CD4-positive, alpha-beta T cell (primary cell): ENCODE data around the gene GSE1. TPM values are rescaled to one million over a fixed set of nuclear protein-coding genes. Genes with fewer than 3 reads are reported as not detected.

Experiments used
- ATAC-seq: fragments of 200-7000 bp; cut with Tn5 transposase; one replicate; pipeline ENCODE4 v1.10.0; 2022; ENCODE audit warnings: mild to moderate bottlenecking; ENCODE audit not compliant: poor library complexity
- CTCF ChIA-PET: fragments of 350-600 bp; sonication (Branson Sonifier 250); formaldehyde crosslinking; loops from one replicate; lab custom pipeline; 2021; ENCODE audit warnings: antibody characterized with exemption, inconsistent platforms; lab: Charles Lee
- POLR2A ChIA-PET: fragments of 350-600 bp; sonication (Branson Sonifier 250); formaldehyde crosslinking; loops from one replicate; lab custom pipeline; 2021; ENCODE audit warnings: antibody characterized with exemption, inconsistent platforms; lab: Charles Lee
- DNase-seq, 14 experiments: peaks; one replicate each; pipeline ENCODE4 v3.0.0-alpha.2; 2013 to 2020; ENCODE audit warnings: mixed read lengths in 2 of 14
- H3K27ac ChIP-seq, 2 donors: one replicate each; pipeline versions ENCODE4 v1.5.1 to v1.7.0; 2013; ENCODE audit warnings: low read length in 2 of 2, low read depth in 1 of 2, mild to moderate bottlenecking in 1 of 2
- H3K27me3 ChIP-seq, 2 experiments: 1 replicate in 1 of 2; 2 replicates in 1 of 2; pipeline versions ENCODE4 v1.6.1 to v1.7.0; 2013; ENCODE audit warnings: low read length in 2 of 2, control low read depth in 1 of 2, mild to moderate bottlenecking in 1 of 2, moderate library complexity in 1 of 2; ENCODE audit not compliant: insufficient read depth in 2 of 2, control insufficient read depth in 1 of 2
- H3K36me3 ChIP-seq: one replicate; pipeline ENCODE4 v1.6.1; 2013; ENCODE audit warnings: low read length, control low read depth; ENCODE audit not compliant: insufficient read depth
- H3K4me1 ChIP-seq: one replicate; pipeline ENCODE4 v1.6.1; 2013; ENCODE audit warnings: low read length, control low read depth; ENCODE audit not compliant: insufficient read depth
- H3K4me3 ChIP-seq: one replicate; pipeline ENCODE4 v1.5.1; 2013; ENCODE audit warnings: mild to moderate bottlenecking, low read length, moderate library complexity
- H3K9me3 ChIP-seq, 2 experiments: 1 replicate in 1 of 2; 2 replicates in 1 of 2; pipeline versions ENCODE4 v1.6.1 to v1.7.0; 2013; ENCODE audit warnings: low read length in 2 of 2, mild to moderate bottlenecking in 2 of 2, control low read depth in 1 of 2, moderate library complexity in 1 of 2; ENCODE audit not compliant: control insufficient read depth in 1 of 2, insufficient read depth in 1 of 2
- H3K27ac Mint-ChIP-seq: one replicate; pipeline ENCODE4 v1.8.0; 2020; ENCODE audit warnings: mixed read lengths
- H3K27me3 Mint-ChIP-seq: one replicate; pipeline ENCODE4 v1.8.0; 2021; ENCODE audit warnings: mixed read lengths
- H3K36me3 Mint-ChIP-seq: one replicate; pipeline ENCODE4 v1.8.0; 2021; ENCODE audit warnings: low read depth, mixed read lengths
- H3K4me1 Mint-ChIP-seq: one replicate; pipeline ENCODE4 v1.8.0; 2021; ENCODE audit warnings: low read depth, mixed read lengths
- H3K4me3 Mint-ChIP-seq: one replicate; pipeline ENCODE4 v1.8.0; 2020; ENCODE audit warnings: mild to moderate bottlenecking, mixed read lengths
- H3K9me3 Mint-ChIP-seq: one replicate; pipeline ENCODE4 v1.8.0; 2020; ENCODE audit warnings: mixed read lengths
- intact Hi-C, 2 experiments: fragments of 100-400 bp; cut with DNase I in 1 of 2; cut with micrococcal nuclease in 1 of 2; formaldehyde crosslinking; loops; one replicate each; pipeline versions ENCODE4 v1.15.1 to v1.9.0; 2023 to 2025; cut with DNase I, micrococcal nuclease
- total RNA-seq, 174 experiments: library from RNA in 2 of 174; stranded (reverse) in 2 of 174; gene quantifications; one replicate each; pipeline ENCODE4 v1.2.3 and lab custom pipeline; 2021 to 2026
- TF ChIP-seq, protein P1 (sequence below): fragments of 200-600 bp; IDR thresholded peaks from one replicate; pipeline ENCODE4 v1.8.0; 2022; ENCODE audit warnings: antibody characterized with exemption, mild to moderate bottlenecking

GSE1 gene
- total RNA-seq, 2 experiments from 2014 or later = 11.7 to 13.7 TPM

- Histone ChIP-seq H3K9me3 (peaks cover 4 to 30% of the 10 kb centered on the region in 2 experiments), H3K27me3 (no peaks in the 10 kb centered on the region), H3K4me3 (peak overlapping the region; percentile 15), H3K4me1 (peaks cover 75% of the 10 kb centered on the region), H3K27ac (no peak overlapping the region), H3K36me3 (peaks cover 3% of the 10 kb centered on the region)
- ChIA-PET CTCF (interaction anchor here (1.0 kb wide), 1 partner anchor 150 kb away, joined by 3 read pairs; no protein-coding TSS in a partner anchor), POLR2A (interaction anchor here (3.3 kb wide), 1 partner anchor 16 kb away, joined by 16 read pairs; no protein-coding TSS in a partner anchor)
- Mint-ChIP-seq H3K27me3 (no peaks in the 10 kb centered on the region), H3K9me3 (no peaks in the 10 kb centered on the region), H3K4me1 (peaks cover 40% of the 10 kb centered on the region), H3K36me3 (no peaks in the 10 kb centered on the region), H3K4me3 (peak overlapping the region; percentile 54), H3K27ac (peak overlapping the region; percentile 75)
- intact Hi-C loops = no loop called here
- ATAC-seq (no peak), DNase-seq (peak in 3 of 14 experiments; percentile 20 to 58 (median 43))
- TF ChIP-seq, protein P1, sequence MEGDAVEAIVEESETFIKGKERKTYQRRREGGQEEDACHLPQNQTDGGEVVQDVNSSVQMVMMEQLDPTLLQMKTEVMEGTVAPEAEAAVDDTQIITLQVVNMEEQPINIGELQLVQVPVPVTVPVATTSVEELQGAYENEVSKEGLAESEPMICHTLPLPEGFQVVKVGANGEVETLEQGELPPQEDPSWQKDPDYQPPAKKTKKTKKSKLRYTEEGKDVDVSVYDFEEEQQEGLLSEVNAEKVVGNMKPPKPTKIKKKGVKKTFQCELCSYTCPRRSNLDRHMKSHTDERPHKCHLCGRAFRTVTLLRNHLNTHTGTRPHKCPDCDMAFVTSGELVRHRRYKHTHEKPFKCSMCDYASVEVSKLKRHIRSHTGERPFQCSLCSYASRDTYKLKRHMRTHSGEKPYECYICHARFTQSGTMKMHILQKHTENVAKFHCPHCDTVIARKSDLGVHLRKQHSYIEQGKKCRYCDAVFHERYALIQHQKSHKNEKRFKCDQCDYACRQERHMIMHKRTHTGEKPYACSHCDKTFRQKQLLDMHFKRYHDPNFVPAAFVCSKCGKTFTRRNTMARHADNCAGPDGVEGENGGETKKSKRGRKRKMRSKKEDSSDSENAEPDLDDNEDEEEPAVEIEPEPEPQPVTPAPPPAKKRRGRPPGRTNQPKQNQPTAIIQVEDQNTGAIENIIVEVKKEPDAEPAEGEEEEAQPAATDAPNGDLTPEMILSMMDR = no peak
Observed at GRCh38 chr16:85570213-85570734, 42.8 kb upstream of the GSE1 start.

GRCh38 chr16:85570735-85571562 is 42.2 kb upstream of the GSE1 start:
- ChIA-PET CTCF (no interaction called here), POLR2A (interaction anchor here (3.3 kb wide), 1 partner anchor 17 kb away, joined by 16 read pairs; no protein-coding TSS in a partner anchor)
- TF ChIP-seq, protein P1 = no peak
- ATAC-seq = peak; percentile 80
- Mint-ChIP-seq H3K4me3 (peak overlapping the region; percentile 54), H3K36me3 (no peaks in the 10 kb centered on the region), H3K4me1 (peaks cover 47% of the 10 kb centered on the region), H3K9me3 (no peaks in the 10 kb centered on the region), H3K27me3 (no peaks in the 10 kb centered on the region), H3K27ac (peak overlapping the region; percentile 75)
- DNase-seq = peak in 4 of 14 experiments; percentile 12 to 82 (median 76)
- peak overlapping the region in 1 of 2 donors; percentile 34 for H3K27ac ChIP-seq
- intact Hi-C loops = no loop called here
- peaks cover 3% of the 10 kb centered on the region for H3K36me3 ChIP-seq
- H3K9me3 ChIP-seq = peaks cover 4 to 30% of the 10 kb centered on the region in 2 experiments
- no peaks in the 10 kb centered on the region for H3K27me3 ChIP-seq
- H3K4me1 ChIP-seq = peaks cover 71% of the 10 kb centered on the region
- peak overlapping the region; percentile 15 for H3K4me3 ChIP-seq

DNA sequence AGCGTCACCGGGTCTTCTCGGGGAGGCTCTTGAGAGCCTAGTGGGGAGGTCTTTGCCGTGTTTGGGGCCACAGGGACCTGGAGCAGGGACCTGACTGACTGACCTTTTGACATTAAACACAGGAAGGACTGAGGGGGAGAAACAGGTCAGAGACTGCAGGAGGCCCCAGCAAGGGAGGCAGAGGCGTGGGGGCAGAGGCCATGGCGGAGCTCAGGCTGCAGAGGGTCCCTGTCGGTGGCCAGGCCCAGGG is 41.6 kb upstream of the GSE1 start:
- H3K27me3 Mint-ChIP-seq = no peaks in the 10 kb centered on the region
- TF ChIP-seq, protein P1 = no peak
- Histone ChIP-seq H3K27ac (peak overlapping the region in 1 of 2 donors; percentile 34), H3K4me1 (peaks cover 71% of the 10 kb centered on the region), H3K27me3 (no peaks in the 10 kb centered on the region), H3K36me3 (peaks cover 3% of the 10 kb centered on the region), H3K9me3 (peaks cover 4 to 30% of the 10 kb centered on the region in 2 experiments), H3K4me3 (no peak overlapping the region)
- POLR2A ChIA-PET = interaction anchor here (3.3 kb wide), 1 partner anchor 17 kb away, joined by 16 read pairs; no protein-coding TSS in a partner anchor
- no peak overlapping the region for H3K27ac Mint-ChIP-seq
- H3K4me1 Mint-ChIP-seq = peaks cover 51% of the 10 kb centered on the region
- intact Hi-C loops = no loop called here
- ATAC-seq = no peak
- no peaks in the 10 kb centered on the region for H3K36me3 Mint-ChIP-seq
- no peaks in the 10 kb centered on the region for H3K9me3 Mint-ChIP-seq
- CTCF ChIA-PET = no interaction called here
- H3K4me3 Mint-ChIP-seq = no peak overlapping the region
- no peak for DNase-seq
